GM19023 (cell line): ENCODE data around the gene CCDC92B.
"Not testable (repeated sequence)": the region's sequence is repeated elsewhere in the genome, so short reads cannot be mapped to it uniquely, and the experiment has no call there.

Experiments
- ATAC-seq: cut with Tn5 transposase; IDR thresholded peaks from one replicate; pipeline ENCODE4 v1.9.1; 2021; ENCODE audit warnings: mild to moderate bottlenecking, moderate library complexity; ENCODE audit not compliant: unreplicated experiment

The CCDC92B gene

GRCh38 chr17:2704890-2705248, 44.6 kb downstream of the CCDC92B start:
- no peak for ATAC-seq

GRCh38 chr17:2704031-2704889, 45.2 kb downstream of the CCDC92B start:
- no peak for ATAC-seq

- ATAC-seq, result no peak
Measured at GRCh38 chr17:2703606-2704005, 45.8 kb downstream of the CCDC92B start.

DNA sequence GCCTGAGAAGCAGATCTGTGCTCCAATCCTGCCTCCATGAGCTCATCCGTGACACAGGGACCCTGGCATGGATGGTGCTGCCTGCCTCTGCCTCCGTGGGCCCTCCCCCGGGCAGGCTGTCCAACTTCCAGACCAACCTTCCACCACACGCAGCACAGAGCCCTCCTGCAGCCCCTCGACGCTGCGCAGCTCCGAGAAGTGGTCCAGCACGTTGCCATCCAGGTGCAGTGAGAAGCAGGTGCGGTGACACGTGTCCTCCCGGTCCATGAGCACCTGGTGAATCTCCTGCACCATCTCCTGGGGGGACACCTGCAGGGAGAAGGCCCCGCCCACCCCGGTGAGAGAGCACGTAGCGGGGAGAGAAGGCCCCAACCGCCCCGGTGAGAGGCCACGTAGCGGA, 46.3 kb downstream of the CCDC92B start:
- ATAC-seq, result no peak

GRCh38 chr17:2701996-2702741, 47.3 kb downstream of the CCDC92B start:
- ATAC-seq, result no peak

GRCh38 chr17:2701161-2701995, 48.1 kb downstream of the CCDC92B start:
- no peak for ATAC-seq

GRCh38 chr17:2700491-2701141, 48.8 kb downstream of the CCDC92B start:
- no peak for ATAC-seq

DNA sequence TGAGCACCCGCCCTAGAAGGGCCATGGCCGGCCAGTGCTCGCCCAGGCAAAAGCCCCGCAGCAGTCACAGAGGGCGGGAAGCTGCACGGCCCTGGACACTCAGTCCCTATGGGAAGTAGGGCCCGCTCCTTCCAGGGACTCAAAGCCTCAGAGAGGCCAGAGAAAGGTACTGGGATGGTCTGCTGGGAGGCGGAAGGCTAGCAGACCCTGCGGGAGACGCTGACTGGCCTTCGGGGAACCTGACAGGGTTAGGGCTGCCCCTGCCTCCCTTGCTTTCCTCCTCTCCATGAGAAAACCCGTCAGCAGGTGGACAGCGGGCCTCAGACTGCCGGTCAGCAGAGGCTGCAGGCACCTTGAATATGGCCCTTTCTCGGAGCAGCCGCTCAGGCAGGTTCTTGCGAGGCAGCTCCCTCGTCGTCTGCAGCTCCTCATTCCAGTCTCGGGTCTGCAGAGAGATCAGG, 49.4 kb downstream of the CCDC92B start:
- ATAC-seq, result no peak

GRCh38 chr17:2699216-2699805, 50.1 kb downstream of the CCDC92B start:
- ATAC-seq, result not testable (repeated sequence)

DNA sequence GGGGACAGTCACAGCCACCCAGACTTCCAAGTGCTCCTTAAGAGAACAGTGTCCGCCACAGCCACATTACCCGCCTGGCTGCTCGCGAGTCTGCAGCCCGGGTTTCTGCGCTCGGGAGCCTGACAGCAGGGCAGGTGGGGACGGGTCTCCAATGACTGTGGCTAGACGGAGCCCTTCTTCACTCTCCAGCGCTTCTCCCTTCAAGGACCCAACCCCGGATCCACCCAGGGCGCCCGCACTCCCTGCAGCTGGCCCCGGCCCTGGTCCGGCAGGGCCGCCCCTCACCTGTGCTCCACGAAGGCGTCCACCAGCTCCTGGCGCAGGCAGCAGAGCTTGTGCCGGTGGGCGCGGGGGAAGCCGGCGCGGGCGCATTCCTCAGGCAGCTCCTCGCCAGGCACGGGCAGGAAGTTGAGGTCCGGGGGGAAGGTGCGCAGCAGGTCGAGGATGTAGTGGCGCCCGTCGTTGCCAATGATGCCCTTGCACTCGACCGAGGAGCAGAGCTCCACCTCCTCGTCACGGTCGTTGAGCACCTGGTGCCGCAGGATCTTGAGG, 51.8 kb downstream of the CCDC92B start:
- ATAC-seq, result no peak

DNA sequence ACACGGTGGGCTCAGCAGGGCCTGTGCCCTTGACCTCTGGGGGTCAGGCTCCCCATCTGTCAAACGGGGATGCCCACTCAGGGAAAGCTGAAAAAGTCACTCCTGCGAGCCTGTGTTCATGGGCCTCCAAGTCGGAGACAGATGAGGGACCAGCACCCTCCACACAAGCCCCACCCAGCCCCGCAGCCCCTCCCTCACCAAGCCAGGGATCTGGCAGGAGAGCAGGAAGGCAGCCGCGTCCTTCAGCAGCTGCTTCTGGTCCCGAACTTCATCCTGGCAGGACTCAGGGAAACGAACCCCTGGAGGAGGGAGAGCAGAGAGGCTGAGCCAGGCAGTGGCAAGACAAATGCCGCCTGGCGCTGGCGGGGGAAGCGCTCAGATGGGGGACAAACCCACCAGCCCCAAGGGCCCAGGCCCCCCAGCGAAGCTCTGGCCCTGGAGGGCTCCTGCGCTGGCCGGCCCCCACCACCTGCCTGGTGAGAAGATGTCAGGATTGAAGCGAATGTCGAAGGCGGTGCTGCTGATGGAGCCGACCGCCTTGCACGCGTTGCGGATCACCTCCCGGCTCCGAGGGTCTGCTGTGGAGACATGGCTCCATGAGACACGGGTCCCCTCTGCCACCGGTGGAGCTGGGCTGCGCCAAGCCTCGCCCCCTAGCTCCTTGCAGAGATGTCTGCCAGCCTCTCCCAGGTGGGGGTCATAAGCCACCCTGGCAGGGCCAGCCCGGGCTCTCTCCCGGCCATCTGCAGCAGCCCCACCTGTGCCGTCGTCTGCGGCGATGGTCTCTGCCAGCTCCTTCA, 53.3 kb downstream of the CCDC92B start:
- ATAC-seq, result no peak

DNA sequence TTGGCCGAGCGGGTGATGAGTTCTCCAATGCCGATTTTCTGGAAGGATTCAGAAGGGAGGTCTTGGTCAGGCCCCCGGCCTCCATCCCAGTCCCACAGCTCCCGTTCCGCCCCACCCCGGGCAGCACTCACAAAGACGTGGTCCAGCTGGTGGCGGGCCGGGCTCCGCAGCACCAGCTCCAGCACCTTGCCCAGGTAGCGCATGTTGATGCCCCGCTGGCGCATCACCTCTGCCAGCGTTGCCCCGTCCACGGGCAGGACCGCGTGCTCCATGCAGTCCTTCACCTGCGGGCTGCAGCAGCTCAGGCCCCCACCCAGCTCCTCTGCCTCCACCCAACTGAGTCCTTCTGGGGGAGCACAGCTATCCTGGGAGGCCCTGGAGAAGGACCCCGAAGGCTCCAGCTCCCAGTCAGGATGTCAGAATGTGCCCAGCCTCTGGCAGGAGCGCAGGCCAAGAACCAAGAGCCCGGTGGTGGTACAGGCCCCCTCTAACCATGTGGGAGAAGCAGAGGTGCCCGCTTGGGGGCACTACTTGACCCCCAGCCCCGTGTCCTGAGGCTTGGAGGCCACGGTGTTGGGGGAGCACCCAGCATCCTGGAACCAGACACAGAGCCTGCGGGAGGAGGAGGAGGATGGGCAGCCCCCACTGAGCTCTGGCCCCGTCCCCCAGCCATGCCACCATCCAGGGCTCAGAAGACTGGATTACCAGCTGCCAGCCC, 54.0 kb downstream of the CCDC92B start:
- no peak for ATAC-seq

DNA sequence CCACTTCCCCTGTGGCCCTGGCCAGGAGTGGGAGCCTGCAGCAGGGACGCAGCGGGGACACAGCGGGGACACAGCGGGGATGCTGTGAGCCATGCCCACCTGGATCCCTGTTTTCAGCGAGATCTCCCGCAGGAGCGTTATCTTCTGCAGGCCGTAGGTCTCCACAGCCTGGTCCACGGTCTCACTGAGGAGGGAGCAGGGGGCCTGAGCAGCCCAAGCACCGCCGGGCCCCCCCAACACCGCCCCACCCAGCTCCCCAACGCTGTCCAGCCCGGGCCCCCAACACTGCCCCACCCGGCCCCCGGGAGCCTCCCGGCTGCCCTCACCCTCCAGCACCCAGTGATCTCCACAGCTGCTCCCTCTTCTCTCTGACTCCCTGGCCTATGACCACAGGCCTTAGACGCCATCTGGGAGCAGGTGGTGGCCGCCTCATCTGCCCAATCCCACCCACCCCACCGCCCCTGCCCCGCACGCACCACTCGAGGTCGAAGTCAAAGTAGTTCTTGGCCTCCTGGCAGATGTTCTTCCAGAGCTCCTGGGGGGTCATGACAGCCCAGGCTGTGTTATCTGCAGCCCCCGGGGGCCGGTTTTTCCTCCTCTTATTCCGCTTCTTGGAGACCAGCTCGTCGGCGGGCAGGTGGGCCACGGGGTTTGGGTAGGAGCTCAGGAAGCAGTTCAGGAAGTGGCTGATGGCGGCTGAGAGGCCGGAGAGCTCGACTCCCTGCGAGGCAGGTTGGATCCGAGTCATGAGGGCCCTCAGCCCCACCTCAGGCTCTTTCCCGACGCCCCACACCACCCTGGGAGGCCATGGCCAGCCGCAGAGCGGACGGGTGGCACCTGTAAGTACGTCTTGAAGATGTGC, 54.8 kb downstream of the CCDC92B start:
- no peak for ATAC-seq

DNA sequence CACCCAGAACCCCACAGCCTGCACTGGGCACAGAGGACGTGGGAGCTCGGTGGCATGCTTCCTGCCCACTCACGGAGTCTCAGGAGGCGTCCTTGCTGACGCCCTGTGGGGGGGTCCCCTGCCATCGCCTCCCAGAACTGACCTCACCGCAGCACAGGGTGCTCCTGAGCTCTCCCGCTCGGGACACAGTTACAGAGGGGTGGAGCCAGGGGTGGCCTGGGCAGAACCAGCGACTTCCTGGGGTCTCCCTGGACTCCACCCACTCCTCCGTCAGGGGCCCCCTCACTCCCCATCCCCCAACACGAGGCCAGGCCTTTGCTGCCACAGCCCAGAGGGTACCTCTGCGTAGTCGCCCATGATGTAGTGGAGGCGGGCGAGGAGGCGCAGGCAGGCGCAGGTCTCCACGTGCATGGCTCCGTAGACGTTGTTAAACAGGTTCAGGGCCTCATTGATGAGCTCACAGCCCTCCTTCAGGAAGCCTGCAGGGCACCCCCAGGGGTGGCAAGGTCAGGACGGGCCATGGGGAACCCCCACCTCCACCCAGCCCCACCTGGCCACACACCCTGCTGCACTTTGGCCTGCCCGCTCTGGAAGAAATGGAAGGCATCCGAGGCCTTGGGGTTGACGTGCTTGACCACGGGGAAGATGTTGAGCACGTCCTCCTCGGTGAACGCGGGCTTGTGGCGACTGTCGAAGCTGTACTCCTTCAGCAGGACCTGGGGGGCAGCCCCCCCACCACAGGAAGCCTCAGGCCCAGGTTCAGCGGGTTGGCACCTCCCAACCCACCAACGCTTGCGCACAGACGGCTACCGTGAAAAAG, 55.7 kb downstream of the CCDC92B start:
- no peak for ATAC-seq

DNA sequence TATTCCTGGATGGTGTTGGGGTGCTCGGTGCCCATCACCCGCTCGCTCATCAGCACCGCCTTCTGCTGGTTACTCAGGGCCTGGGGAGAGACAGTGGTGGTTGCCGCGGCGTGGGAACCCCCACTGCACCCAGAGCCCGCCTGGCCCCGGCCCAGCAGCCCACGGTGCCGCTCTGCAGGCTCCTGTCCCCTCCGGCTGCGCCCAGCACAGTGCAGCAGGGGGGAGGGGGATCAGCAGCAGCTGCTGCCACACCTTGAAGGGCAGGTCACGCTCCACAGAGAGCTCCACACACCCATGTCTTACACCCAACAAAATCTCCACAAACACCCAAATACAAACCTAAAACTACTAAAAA, 56.7 kb downstream of the CCDC92B start:
- ATAC-seq, result no peak

DNA sequence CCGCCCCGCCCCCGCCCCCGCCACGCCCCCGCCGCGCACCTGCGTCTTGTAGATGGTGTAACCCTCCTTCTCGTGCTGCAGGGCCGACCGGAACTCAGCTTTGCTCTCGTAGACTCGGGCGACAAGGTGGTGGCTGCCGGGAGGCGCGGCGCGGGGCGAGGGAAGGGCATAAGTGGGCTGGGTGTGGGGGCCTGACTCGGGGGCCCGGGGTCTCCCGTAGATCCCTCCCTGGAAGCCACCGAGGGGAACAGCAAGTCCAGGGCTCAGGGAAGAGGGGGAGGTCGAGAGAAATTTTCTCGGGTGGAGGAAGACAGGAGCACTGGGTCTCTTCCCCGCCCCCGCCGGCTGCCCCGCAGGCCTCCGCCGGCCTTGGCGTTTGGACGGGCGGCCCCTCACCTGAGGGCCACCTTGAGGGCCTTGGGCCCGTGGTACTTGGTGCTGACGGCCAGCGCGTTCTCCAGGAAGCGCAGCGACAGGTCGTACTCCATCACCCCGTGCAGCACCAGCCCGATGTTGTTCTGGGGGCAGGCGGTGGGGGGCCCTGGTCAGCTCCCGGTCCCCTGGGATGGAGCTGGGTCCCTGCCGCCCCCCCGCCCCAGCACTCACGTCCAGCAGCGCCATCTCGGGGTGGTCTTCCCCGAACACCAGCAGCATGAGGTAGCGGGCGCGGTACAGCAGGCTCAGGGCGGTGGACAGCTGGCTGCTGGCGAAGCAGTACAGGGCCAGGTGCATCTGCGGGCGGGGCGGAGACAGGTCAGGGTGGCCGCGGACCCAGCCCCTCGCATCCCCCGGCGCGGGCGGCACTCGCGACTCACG, 57.3 kb downstream of the CCDC92B start:
- ATAC-seq, result no peak
